Tibial artery (tissue), 4 donors: ENCODE results near the gene RAB15.
"Not testable (repeated sequence)": the region's sequence is repeated elsewhere in the genome, so short reads cannot be mapped to it uniquely, and the experiment has no call there.

Experiments
- DNase-seq, 2 donors: peaks; one replicate each; pipeline ENCODE4 v3.0.0-alpha.2; 2019
- H3K27ac ChIP-seq, 2 donors: fragments of 200-600 bp; sonication (generic) in 1 of 2; 1 replicate in 1 of 2; 2 replicates in 1 of 2; pipeline ENCODE4 v1.5.1; 2018 to 2019; ENCODE audit warnings: mild to moderate bottlenecking in 1 of 2
- H3K27me3 ChIP-seq, 2 donors: fragments of 200-600 bp; sonication (generic) in 1 of 2; one replicate each; pipeline versions ENCODE4 v1.5.1 to v1.6.0; 2016 to 2019
- H3K36me3 ChIP-seq, 3 donors: fragments of 200-600 bp; sonication (generic) in 2 of 3; one replicate each; pipeline ENCODE4 v1.5.1; 2016 to 2019; ENCODE audit warnings: mild to moderate bottlenecking in 2 of 3
- H3K4me1 ChIP-seq, 4 donors: fragments of 200-600 bp; sonication (generic) in 2 of 4; 1 replicate in 3 of 4; 2 replicates in 1 of 4; pipeline ENCODE4 v1.5.1; 2016 to 2019
- H3K4me3 ChIP-seq, 2 donors: fragments of 200-600 bp; sonication (generic) in 1 of 2; 1 replicate in 1 of 2; 2 replicates in 1 of 2; pipeline ENCODE4 v1.5.1; 2018 to 2019; ENCODE audit warnings: mild to moderate bottlenecking in 2 of 2
- H3K9me3 ChIP-seq, 3 donors: fragments of 200-600 bp; sonication (generic) in 1 of 3; one replicate each; pipeline ENCODE4 v1.5.1; 2016 to 2019
- intact Hi-C: fragments of 100-400 bp; cut with DNase I; formaldehyde crosslinking; loops from one replicate; pipeline ENCODE4 v1.15.0; 2023; ENCODE audit warnings: low total_unique reads
- TF ChIP-seq, protein P1 (sequence below), 2 experiments: fragments of 200-600 bp in 1 of 2; fragments of 450-650 bp in 1 of 2; IDR thresholded peaks; one replicate each; pipeline ENCODE4 v1.5.1; 2017 to 2019; ENCODE audit warnings: antibody characterized with exemption in 2 of 2, mild to moderate bottlenecking in 1 of 2, moderate library complexity in 1 of 2

RAB15 gene

DNA sequence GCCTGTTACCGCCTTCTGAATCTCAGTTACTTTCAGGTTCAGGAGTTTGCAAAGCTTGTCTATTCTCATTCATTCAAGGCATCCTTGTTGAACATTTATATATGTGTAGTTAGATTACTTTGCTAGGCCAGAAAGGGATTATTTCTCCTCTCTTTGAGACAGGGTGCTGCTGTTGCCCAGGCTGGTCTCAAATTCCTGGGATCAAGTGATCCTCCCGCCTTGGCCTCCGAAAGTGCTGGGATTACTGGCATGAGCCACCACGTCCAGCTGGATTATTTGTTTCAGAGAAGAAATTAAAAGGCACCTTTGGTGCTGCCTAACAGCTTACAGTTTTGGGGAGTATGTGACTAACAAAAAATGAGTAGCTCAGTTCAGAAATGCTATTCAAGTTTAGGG is 57.1 kb downstream of the RAB15 start:
- intact Hi-C loops: no loop called here
- TF ChIP-seq, protein P1, sequence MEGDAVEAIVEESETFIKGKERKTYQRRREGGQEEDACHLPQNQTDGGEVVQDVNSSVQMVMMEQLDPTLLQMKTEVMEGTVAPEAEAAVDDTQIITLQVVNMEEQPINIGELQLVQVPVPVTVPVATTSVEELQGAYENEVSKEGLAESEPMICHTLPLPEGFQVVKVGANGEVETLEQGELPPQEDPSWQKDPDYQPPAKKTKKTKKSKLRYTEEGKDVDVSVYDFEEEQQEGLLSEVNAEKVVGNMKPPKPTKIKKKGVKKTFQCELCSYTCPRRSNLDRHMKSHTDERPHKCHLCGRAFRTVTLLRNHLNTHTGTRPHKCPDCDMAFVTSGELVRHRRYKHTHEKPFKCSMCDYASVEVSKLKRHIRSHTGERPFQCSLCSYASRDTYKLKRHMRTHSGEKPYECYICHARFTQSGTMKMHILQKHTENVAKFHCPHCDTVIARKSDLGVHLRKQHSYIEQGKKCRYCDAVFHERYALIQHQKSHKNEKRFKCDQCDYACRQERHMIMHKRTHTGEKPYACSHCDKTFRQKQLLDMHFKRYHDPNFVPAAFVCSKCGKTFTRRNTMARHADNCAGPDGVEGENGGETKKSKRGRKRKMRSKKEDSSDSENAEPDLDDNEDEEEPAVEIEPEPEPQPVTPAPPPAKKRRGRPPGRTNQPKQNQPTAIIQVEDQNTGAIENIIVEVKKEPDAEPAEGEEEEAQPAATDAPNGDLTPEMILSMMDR (IDR thresholded peaks at IDR 0.05): no peak
- Histone ChIP-seq H3K4me1 (peaks cover 0 to 55% (median 32%) of the 10 kb centered on the region in 4 donors), H3K27ac (peak overlapping the region; percentile 95 to 99), H3K9me3 (no peaks in the 10 kb centered on the region), H3K36me3 (peaks cover 0 to 5% (median 0%) of the 10 kb centered on the region in 3 donors), H3K27me3 (no peaks in the 10 kb centered on the region), H3K4me3 (peak overlapping the region; percentile 84 to 99)
- DNase-seq: no peak

DNA sequence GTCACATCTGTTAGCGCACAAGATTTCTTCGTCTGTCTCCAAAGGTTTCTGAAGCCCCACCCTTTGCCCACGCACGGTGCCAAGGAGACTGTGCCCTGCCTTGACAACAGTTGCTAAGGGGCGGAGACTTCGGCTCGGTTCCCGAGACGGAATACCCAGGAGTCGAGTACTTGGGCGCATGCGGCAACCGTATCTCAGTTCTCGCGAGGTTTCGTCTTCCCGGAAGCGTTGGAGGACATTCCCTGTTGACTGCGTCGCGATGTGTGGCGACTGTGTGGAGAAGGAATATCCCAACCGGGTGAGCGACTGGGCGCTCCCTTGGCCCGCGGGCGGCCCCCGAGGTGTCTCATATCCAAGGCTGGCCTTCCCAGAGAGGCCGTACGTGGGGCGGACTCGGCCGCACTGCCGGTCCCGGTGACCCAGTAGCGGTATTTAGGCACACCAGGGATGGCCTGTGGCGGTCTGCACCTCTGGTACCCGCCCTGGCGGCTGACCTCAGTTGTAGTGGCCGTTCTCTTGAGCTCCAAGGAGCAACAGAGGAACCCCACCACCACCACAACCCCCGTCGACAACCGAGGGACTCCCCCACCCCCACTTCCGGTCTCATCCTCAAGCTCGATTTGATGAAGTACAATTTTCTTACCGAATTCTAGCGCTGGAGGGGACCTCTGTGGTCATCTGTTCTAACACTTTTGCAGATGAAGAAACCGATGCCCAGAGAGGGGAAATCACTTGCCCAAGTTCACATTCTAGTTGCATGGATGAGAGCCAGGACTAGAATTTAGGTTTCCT is 57.7 kb downstream of the RAB15 start, which contains the start of gene CHURC1:
Gene CHURC1, plus strand, starts transcription at position 219 of the 792 bp plus-strand sequence. Its CDS starts 41 bp downstream, at position 260.
- H3K27me3 ChIP-seq: no peaks in the 10 kb centered on the region
- H3K4me3 ChIP-seq: peak within 1 kb of the TSS; percentile 84 to 99
- H3K9me3 ChIP-seq: no peaks in the 10 kb centered on the region
- H3K27ac ChIP-seq: peak within 1 kb of the TSS; percentile 95 to 99
- DNase-seq: peak; percentile 99
- intact Hi-C loops: loop anchor here (5.0 kb wide), 1 partner anchor 73 kb away; the partner anchor contains the start of gene FNTB
- H3K4me1 ChIP-seq: peaks cover 0 to 49% (median 30%) of the 10 kb centered on the region in 4 donors
- TF ChIP-seq, protein P1 (IDR thresholded peaks at IDR 0.05): no peak
- peaks cover 0 to 5% (median 0%) of the 10 kb centered on the region in 3 donors for H3K36me3 ChIP-seq

DNA sequence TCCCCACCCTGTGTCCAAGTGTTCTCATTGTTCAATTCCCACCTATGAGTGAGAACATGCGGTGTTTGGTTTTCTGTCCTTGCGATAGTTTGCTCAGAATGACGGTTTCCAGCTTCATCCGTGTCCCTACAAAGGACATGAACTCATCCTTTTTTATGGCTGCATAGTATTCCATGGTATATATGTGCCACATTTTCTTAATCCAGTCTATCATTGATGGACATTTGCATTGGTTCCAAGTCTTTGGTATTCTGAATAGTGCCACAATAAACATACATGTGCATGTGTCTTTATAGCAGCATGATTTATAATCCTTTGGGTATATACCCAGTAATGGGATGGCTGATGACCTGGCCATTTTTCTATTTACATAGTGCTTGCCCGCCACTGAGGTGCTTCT is 58.7 kb downstream of the RAB15 start:
- intact Hi-C loops: loop anchor here (5.0 kb wide), 1 partner anchor 74 kb away; the partner anchor contains the start of gene FNTB
- Histone ChIP-seq H3K4me3 (peak overlapping the region; percentile 84 to 99), H3K27ac (peak overlapping the region; percentile 95 to 99), H3K4me1 (peaks cover 0 to 40% (median 27%) of the 10 kb centered on the region in 4 donors)
- not testable (repeated sequence) for H3K9me3 ChIP-seq, H3K27me3 ChIP-seq, DNase-seq, H3K36me3 ChIP-seq

DNA sequence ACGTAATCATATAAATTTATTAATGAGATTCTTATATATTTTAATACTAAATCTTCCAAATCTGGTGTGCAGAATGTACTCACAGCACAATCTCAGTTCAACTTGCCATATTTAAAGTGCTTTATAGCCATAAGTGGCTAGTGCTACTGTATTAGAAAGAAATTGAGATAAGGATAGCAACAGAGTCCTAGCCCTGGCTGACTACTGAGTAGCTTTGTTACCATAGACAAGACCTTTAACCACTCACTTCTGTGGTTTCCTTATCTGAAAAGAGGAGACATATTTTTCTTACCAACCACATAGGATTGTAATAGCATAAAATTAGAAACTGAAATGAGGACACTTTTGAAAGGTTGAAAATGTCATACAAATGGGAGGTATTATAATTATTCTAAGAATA is 59.9 kb downstream of the RAB15 start:
- intact Hi-C loops: loop anchor here (5.0 kb wide), 1 partner anchor 75 kb away; the partner anchor contains the start of gene FNTB
- Histone ChIP-seq H3K4me1 (peaks cover 0 to 27% (median 17%) of the 10 kb centered on the region in 4 donors), H3K9me3 (no peaks in the 10 kb centered on the region), H3K27ac (no peak overlapping the region), H3K4me3 (no peak overlapping the region), H3K36me3 (peaks cover 0 to 5% (median 0%) of the 10 kb centered on the region in 3 donors), H3K27me3 (no peaks in the 10 kb centered on the region)
- DNase-seq: no peak
- TF ChIP-seq, protein P1 (IDR thresholded peaks at IDR 0.05): no peak

DNA sequence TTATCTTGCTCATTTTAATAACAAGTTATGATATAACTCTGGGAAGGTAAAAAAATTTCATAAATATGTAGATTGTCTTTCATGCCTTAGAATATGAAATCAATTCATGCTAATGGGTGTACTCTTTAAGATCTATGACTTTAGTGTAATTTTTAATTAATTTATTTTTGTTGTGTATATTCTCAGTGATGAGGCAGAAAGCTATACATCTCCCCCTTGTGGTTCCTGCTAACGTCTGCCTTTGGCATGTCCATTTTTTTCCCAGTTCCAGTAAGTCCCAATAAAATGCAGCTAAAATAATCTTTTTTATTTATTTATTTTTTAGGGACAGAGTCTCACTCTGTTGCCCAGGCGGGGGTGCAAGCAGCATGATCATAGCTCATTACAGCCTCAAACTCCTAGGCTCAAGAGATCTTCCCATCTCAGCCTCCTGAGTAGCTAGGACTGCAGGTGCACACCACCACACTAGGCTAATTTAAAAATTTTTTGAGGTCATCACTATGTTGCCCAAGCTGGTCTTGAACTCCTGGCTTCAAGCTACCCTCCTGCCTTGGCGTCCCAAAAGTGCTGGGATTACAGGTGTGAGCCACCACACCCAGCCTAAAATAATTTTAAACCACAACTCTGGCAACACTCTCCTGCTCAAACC is 61.2 kb downstream of the RAB15 start:
- no peak overlapping the region for H3K27ac ChIP-seq
- intact Hi-C loops: loop anchor here (5.0 kb wide), 1 partner anchor 76 kb away; the partner anchor contains the start of gene FNTB
- H3K9me3 ChIP-seq: no peaks in the 10 kb centered on the region
- TF ChIP-seq, protein P1 (IDR thresholded peaks at IDR 0.05): peak in 1 of 2 experiments; percentile 13
- no peak overlapping the region for H3K4me3 ChIP-seq
- no peaks in the 10 kb centered on the region for H3K36me3 ChIP-seq
- DNase-seq: no peak
- H3K4me1 ChIP-seq: peaks cover 0 to 15% (median 11%) of the 10 kb centered on the region in 4 donors
- H3K27me3 ChIP-seq: no peaks in the 10 kb centered on the region
